ENCODE measurements around the gene CFL2. TPM values are rescaled to one million over a fixed set of nuclear protein-coding genes. Genes with fewer than 3 reads are reported as not detected.

CFL2 gene
- total RNA-seq, 4 donors from 2014 or later, result 30.4 to 108 (median 44.9) TPM

DNA sequence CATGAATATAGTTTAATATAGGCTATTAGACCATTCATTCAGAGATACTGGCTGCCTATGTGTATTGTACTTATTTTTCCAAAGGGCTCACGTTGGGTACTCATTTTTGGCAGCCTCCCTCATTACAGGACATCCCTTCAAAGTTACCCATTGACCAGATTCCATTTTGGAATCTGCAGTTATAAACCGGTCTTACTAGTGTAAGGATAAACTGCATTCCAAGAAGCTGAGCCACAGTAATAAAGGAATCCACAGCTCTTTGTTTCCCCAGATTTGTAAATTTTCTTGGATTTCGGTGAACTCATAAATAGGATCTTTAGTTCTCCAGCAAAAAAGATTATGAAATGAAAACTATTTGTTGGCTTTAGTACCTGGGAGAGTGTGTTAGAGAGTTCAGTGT lies 18.9 kb upstream of the CFL2 start:
- Histone ChIP-seq H3K4me1 (no peaks in the 10 kb centered on the region), H3K9me3 (no peaks in the 10 kb centered on the region), H3K4me3 (no peak overlapping the region), H3K27ac (no peak overlapping the region), H3K36me3 (no peaks in the 10 kb centered on the region), H3K27me3 (no peaks in the 10 kb centered on the region)
- in situ Hi-C loops (cut with MboI; ENCODE audit: low pct_ligation_motif_present in 1 of 4, low pct_unique_long_range_greater_than_20kb in 1 of 4, low sequenced_read_pairs in 3 of 4) (no loop called here), intact Hi-C loops (cut with DNase I; ENCODE audit: low total_unique reads) (no loop called here)
- no peak for TF ChIP-seq POLR2AphosphoS5 (IDR thresholded peaks at IDR 0.05)
- no peak for TF ChIP-seq EP300 (IDR thresholded peaks at IDR 0.05; ENCODE audit: low read depth)
- TF ChIP-seq CTCF (IDR thresholded peaks at IDR 0.05), result no peak
- TF ChIP-seq POLR2A (IDR thresholded peaks at IDR 0.05), result no peak
- 48 to 66% methylated on average over 3 of the region's 3 CpGs for WGBS, 2 donors (ENCODE audit: low coverage in 1 of 2)
- no peak for DNase-seq

GRCh38 chr14:34732802-34733201 lies 18.4 kb upstream of the CFL2 start:
- Histone ChIP-seq H3K4me1 (no peaks in the 10 kb centered on the region), H3K4me3 (no peak overlapping the region), H3K9me3 (no peaks in the 10 kb centered on the region), H3K36me3 (no peaks in the 10 kb centered on the region), H3K27me3 (no peaks in the 10 kb centered on the region), H3K27ac (no peak overlapping the region)
- WGBS, 2 donors (ENCODE audit: low coverage in 1 of 2), result 43 to 69% methylated on average over 3 to 4 of the region's 4 CpGs
- intact Hi-C loops (cut with DNase I; ENCODE audit: low total_unique reads), result no loop called here
- in situ Hi-C loops (cut with MboI; ENCODE audit: low pct_ligation_motif_present in 1 of 4, low pct_unique_long_range_greater_than_20kb in 1 of 4, low sequenced_read_pairs in 3 of 4), result no loop called here
- TF ChIP-seq CTCF (IDR thresholded peaks at IDR 0.05), result no peak
- TF ChIP-seq EP300 (IDR thresholded peaks at IDR 0.05; ENCODE audit: low read depth), result no peak
- TF ChIP-seq POLR2AphosphoS5 (IDR thresholded peaks at IDR 0.05), result no peak
- no peak for TF ChIP-seq POLR2A (IDR thresholded peaks at IDR 0.05)
- DNase-seq, result no peak

DNA sequence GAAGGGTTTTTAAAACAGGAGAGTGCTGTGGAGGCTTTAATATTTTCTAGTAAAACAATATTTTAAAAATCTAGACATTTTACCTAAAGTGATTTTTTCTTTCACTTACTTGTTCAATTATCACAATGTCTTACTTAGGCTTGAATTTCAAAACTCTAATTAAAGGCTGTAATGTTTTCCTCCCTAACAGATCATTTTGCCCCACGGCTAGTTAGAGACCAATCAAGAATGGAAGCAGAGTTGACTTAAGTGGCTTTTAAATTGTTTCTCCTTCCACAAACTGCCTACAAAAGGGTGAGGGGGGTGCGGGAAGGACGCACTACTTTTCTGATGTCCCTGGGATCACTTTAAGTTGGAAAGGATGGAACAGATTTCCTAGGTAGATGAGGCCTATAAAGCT lies 9.5 kb upstream of the CFL2 start:
- 83 to 100% methylated on average over 1 to 3 of the region's 3 CpGs for WGBS, 2 donors (ENCODE audit: low coverage in 1 of 2)
- Histone ChIP-seq H3K4me3 (no peak overlapping the region), H3K36me3 (no peaks in the 10 kb centered on the region), H3K27ac (no peak overlapping the region), H3K4me1 (no peaks in the 10 kb centered on the region), H3K27me3 (no peaks in the 10 kb centered on the region), H3K9me3 (no peaks in the 10 kb centered on the region)
- TF ChIP-seq CTCF (IDR thresholded peaks at IDR 0.05) (no peak), POLR2AphosphoS5 (IDR thresholded peaks at IDR 0.05) (no peak), POLR2A (IDR thresholded peaks at IDR 0.05) (no peak), EP300 (IDR thresholded peaks at IDR 0.05; ENCODE audit: low read depth) (no peak)
- in situ Hi-C loops (cut with MboI; ENCODE audit: low pct_ligation_motif_present in 1 of 4, low pct_unique_long_range_greater_than_20kb in 1 of 4, low sequenced_read_pairs in 3 of 4), result loop anchor here in 3 of 4 donors (5.0 to 25.0 kb wide), 3 partner anchors 49 to 688 kb away; partner anchors contain the start of gene NFKBIA (in 1 of the 3)
- intact Hi-C loops (cut with DNase I; ENCODE audit: low total_unique reads), result loop anchor here (5.0 kb wide), 1 partner anchor 52 kb away; no protein-coding TSS in a partner anchor
- DNase-seq, result no peak

DNA sequence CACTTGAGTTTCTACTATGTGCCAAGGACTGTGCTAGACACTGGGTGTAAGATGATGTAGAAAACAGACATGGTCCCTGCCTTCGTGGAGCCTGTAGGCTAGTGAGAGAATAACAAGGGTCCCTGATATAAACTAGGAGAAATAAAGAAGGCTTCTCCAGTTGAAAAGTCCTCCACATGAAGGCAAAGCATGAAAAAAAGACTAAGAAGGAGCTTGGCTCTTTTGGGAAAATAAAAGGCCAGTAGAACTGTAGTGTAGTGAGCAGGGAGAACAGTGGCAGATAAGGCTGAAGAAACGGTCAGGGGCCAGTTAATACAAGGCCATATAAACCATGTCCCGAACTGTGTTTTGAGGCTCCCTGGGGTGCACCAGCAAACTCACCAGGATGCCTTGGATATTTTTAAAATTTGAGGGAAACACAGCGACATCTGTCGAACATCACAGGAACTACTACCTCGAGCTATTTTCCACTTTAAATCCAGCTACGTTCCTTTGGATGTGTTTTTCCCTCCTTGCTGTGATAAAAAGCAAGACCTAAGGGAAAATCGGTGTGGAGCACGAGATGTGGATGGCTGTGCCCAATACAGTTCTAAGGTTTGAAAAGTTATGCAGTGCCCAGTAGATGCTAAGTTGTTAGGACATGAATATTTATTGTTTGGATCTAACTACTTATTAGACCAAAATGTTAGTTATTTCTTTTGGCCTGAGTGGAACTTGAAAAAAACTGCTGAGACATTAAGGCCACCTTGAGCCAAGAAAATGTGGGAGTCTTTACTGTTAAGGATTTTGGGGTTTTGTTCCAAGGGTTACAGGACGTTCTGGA lies 8.5 kb upstream of the CFL2 start:
- no peak overlapping the region for H3K4me3 ChIP-seq
- no peaks in the 10 kb centered on the region for H3K27me3 ChIP-seq
- DNase-seq, result peak; percentile 27
- WGBS, 2 donors (ENCODE audit: low coverage in 1 of 2), result 5 to 10% methylated on average over 6 to 10 of the region's 10 CpGs
- intact Hi-C loops (cut with DNase I; ENCODE audit: low total_unique reads) (loop anchor here (5.0 kb wide), 1 partner anchor 51 kb away; no protein-coding TSS in a partner anchor), in situ Hi-C loops (cut with MboI; ENCODE audit: low pct_ligation_motif_present in 1 of 4, low pct_unique_long_range_greater_than_20kb in 1 of 4, low sequenced_read_pairs in 3 of 4) (loop anchor here in 3 of 4 donors (5.0 to 25.0 kb wide), 3 partner anchors 48 to 689 kb away; partner anchors contain the start of gene NFKBIA (in 1 of the 3))
- no peak overlapping the region for H3K27ac ChIP-seq
- TF ChIP-seq EP300 (IDR thresholded peaks at IDR 0.05; ENCODE audit: low read depth) (no peak), POLR2A (IDR thresholded peaks at IDR 0.05) (no peak), CTCF (IDR thresholded peaks at IDR 0.05) (peak; percentile 73 to 88 (median 76))
- no peaks in the 10 kb centered on the region for H3K36me3 ChIP-seq
- no peaks in the 10 kb centered on the region for H3K4me1 ChIP-seq
- H3K9me3 ChIP-seq, result no peaks in the 10 kb centered on the region
